ENCODE results near the gene HOMER2.

DNA sequence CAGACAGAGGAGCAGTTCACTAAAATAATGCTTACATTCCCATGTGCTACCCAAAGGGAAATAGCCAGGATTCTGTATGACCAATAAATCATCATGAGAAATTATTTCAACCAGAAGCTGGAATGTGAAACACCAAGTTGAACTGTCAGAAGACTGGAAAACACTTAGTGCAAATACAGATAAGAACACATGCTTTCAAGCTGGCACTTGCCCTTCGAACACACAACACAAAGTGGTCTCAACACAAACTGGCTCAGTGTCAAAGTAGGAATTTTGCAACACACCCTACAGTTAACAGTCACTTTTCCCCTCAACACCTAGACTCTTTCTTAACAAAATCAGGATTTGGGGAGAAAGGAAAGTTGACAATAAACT, 148.0 kb downstream of the HOMER2 start:
- TF ChIP-seq, protein P1, sequence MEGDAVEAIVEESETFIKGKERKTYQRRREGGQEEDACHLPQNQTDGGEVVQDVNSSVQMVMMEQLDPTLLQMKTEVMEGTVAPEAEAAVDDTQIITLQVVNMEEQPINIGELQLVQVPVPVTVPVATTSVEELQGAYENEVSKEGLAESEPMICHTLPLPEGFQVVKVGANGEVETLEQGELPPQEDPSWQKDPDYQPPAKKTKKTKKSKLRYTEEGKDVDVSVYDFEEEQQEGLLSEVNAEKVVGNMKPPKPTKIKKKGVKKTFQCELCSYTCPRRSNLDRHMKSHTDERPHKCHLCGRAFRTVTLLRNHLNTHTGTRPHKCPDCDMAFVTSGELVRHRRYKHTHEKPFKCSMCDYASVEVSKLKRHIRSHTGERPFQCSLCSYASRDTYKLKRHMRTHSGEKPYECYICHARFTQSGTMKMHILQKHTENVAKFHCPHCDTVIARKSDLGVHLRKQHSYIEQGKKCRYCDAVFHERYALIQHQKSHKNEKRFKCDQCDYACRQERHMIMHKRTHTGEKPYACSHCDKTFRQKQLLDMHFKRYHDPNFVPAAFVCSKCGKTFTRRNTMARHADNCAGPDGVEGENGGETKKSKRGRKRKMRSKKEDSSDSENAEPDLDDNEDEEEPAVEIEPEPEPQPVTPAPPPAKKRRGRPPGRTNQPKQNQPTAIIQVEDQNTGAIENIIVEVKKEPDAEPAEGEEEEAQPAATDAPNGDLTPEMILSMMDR (IDR thresholded peaks at IDR 0.05) = no peak
- TF ChIP-seq POLR2A (IDR thresholded peaks at IDR 0.05) = no peak

Measured in prostate gland (tissue), 2 donors.